ENCODE results near the gene KCNG2.

DNA sequence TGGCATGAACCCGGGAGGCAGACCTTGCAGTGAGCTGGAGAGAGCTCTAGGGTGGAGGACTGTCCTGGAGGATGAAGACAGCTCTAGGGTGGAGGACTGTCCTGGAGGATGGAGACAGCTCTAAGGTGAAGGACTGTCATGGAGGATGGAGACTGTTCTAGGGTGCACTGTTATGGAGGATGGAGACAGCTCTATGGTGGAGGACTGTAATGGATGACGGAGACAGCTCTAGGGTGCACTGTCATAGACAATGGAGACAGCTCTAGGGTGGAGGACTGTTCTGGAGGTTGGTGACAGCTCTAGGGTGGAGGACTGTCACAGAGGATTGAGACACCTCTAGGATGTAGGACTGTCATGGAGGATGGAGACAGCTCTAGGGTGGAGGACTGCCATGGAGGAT is 21.1 kb upstream of the KCNG2 start:
- TF ChIP-seq, protein P1, sequence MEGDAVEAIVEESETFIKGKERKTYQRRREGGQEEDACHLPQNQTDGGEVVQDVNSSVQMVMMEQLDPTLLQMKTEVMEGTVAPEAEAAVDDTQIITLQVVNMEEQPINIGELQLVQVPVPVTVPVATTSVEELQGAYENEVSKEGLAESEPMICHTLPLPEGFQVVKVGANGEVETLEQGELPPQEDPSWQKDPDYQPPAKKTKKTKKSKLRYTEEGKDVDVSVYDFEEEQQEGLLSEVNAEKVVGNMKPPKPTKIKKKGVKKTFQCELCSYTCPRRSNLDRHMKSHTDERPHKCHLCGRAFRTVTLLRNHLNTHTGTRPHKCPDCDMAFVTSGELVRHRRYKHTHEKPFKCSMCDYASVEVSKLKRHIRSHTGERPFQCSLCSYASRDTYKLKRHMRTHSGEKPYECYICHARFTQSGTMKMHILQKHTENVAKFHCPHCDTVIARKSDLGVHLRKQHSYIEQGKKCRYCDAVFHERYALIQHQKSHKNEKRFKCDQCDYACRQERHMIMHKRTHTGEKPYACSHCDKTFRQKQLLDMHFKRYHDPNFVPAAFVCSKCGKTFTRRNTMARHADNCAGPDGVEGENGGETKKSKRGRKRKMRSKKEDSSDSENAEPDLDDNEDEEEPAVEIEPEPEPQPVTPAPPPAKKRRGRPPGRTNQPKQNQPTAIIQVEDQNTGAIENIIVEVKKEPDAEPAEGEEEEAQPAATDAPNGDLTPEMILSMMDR (conservative IDR thresholded peaks at IDR 0.05) = no peak
- TF ChIP-seq ZFX (IDR thresholded peaks at IDR 0.05) = no peak
